Measurements from ENCODE around the gene SNAPIN. TPM values are rescaled to one million over a fixed set of nuclear protein-coding genes. Genes with fewer than 3 reads are reported as not detected.

The SNAPIN gene
- total and polyA plus RNA-seq, 9 of the 15 experiments (the other 6 are each of a cell fraction or from before 2014, with no cell fraction given) = 11.2 to 43.9 (median 32.3) TPM

GRCh38 chr1:153608742-153609584, 49.5 kb upstream of the SNAPIN start (continued):
- TF ChIP-seq ZFP1 (CRISPR knock-in tag; IDR thresholded peaks at IDR 0.05) (no peak), SMARCB1 (IDR thresholded peaks at IDR 0.05; ENCODE audit: insufficient read length, low read depth) (no peak), BCOR (IDR thresholded peaks at IDR 0.05) (0 out of 2 replicates have a peak, but pooled peaks have one; percentile 10), TGIF2 (CRISPR knock-in tag; IDR thresholded peaks at IDR 0.05) (no peak), ATF7 (IDR thresholded peaks at IDR 0.05) (no peak), NR2C1 (IDR thresholded peaks at IDR 0.05) (peak; percentile 83), NR2C1 (tag; IDR thresholded peaks at IDR 0.05) (peak; percentile 84), ZNF717 (CRISPR knock-in tag; IDR thresholded peaks at IDR 0.05) (no peak), HDAC2 (IDR thresholded peaks at IDR 0.05) (0 out of 2 replicates have a peak, but pooled peaks have one; percentile 52), ZBTB26 (CRISPR knock-in tag; IDR thresholded peaks at IDR 0.05) (no peak), NRF1 (conservative IDR thresholded peaks at IDR 0.05 in 1 of 2, IDR thresholded peaks at IDR 0.05 in 1 of 2) (peak; percentile 6 to 39; a peak in 2 of 4 replicates), MECOM (CRISPR knock-in tag; IDR thresholded peaks at IDR 0.05) (peak; percentile 56; the same call in 1 of the 2 replicates), MYC (IDR thresholded peaks at IDR 0.05; ENCODE audit: low read depth, low read length) (0 out of 2 replicates have a peak, but pooled peaks have one; percentile 26), MYC (CRISPR knock-in tag; IDR thresholded peaks at IDR 0.05; ENCODE audit: borderline replicate concordance, low read depth) (no peak), PHB2 (IDR thresholded peaks at IDR 0.05; ENCODE audit: low read depth) (no peak), CBFA2T3 (IDR thresholded peaks at IDR 0.05) (peak; percentile 54), DPF2 (IDR thresholded peaks at IDR 0.05) (peak; percentile 86; the same call in 1 of the 2 replicates), ATF3 (IDR thresholded peaks at IDR 0.05) (peak; percentile 46), ATF3 (CRISPR knock-in tag; conservative IDR thresholded peaks at IDR 0.05) (no peak), TAF1 (IDR thresholded peaks at IDR 0.05; ENCODE audit: control insufficient read depth, extremely low read depth, insufficient read depth, low read length, severe bottlenecking) (no peak), ZNF436 (CRISPR knock-in tag; IDR thresholded peaks at IDR 0.05) (no peak), GMEB1 (CRISPR knock-in tag; IDR thresholded peaks at IDR 0.05) (peak; percentile 62), HDAC1 (IDR thresholded peaks at IDR 0.05) (peak in 1 of 2 experiments; percentile 73; a peak in 1 of 4 replicates), MAZ (CRISPR knock-in tag; conservative IDR thresholded peaks at IDR 0.05 in 1 of 2, IDR thresholded peaks at IDR 0.05 in 1 of 2) (no peak; a peak in 2 of 4 replicates), ZBTB33 (CRISPR knock-in tag; IDR thresholded peaks at IDR 0.05) (0 out of 2 replicates have a peak, but pooled peaks have one; percentile 15)

Measured in K562 (cell line).